ENCODE data around the gene GET4. TPM values are rescaled to one million over a fixed set of nuclear protein-coding genes. Genes with fewer than 3 reads are reported as not detected.
"Not testable (repeated sequence)": the region's sequence is repeated elsewhere in the genome, so short reads cannot be mapped to it uniquely, and the experiment has no call there.

The GET4 gene
- total RNA-seq, 1 experiment from 2014 or later, result 42.0 TPM

- DNase-seq (ENCODE audit: low spot score), result no peak
Observed at GRCh38 chr7:914521-915194, 38.3 kb downstream of the GET4 start.

- no peak for DNase-seq (ENCODE audit: low spot score)
Observed at GRCh38 chr7:915291-916218, 39.2 kb downstream of the GET4 start.

DNA sequence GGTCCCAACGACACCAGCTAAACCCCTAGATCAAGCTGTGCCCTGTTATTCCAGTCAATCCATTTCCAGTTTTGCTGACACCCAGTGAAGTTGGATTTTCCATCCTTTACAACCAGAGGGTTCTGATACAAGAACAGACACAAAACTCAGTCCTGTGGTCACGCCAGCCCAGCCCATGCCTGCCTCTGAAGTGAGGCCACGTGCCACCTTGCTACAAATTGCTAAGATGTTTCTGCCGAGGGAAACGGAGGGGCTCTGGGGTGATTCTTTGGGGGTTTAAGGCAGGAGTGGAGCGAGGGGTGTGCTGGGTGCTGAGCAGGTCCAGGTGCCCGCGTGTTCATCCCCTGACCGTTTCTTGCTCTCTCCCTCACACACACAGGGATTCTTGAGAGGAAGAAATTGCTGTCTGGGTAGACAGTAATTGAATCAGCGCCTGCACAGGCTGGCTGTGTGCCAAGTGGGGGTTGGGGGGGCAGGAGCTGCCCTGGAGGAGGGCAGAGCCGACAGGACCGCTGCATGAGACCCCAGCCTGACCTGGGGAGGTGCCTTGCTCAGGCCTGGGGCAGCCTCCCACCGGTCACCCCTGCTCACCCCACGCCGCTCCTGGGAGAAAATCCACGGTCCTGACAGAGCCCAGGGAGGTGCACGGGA is 40.1 kb downstream of the GET4 start:
- no peak for DNase-seq (ENCODE audit: low spot score)

DNA sequence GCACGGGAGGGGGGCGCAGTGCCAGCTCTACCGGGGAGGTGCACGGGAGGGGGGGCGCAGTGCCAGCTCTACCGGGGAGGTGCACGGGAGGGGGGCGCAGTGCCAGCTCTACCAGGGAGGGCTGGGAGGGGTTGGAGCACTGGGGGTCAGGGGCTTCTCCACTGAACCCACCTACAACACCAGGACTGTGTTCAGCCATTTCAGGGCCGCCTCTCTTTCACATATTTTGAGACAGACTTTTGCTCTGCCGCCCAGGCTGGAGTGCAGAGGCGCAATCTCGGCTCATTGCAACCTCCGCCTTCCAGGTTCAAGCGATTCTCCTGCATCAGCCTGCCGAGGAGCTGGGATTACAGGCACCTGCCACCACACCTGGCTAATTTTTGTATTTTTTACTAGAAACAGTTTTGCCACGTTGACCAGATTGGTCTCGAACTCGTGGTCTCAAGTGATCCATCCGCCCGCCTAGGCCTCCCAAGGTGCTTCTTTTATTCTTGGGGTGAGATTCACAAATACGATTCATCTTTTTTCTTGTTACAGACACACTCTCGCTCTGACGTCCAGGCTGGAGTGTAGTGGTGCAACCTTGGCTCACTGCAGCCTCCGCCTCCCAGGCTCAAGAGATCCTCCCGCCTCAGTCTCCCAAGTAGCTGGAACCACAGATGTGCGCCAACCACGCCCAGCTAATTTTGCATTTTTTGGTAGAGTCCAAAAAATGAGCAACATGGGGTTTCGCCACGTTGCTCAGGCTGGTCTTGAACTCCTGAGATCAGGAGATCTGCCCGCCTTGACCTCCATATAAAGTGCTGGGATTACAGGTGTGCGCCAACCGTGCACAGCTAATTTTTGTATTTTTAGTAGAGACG is 41.1 kb downstream of the GET4 start:
- no peak for DNase-seq (ENCODE audit: low spot score)

DNA sequence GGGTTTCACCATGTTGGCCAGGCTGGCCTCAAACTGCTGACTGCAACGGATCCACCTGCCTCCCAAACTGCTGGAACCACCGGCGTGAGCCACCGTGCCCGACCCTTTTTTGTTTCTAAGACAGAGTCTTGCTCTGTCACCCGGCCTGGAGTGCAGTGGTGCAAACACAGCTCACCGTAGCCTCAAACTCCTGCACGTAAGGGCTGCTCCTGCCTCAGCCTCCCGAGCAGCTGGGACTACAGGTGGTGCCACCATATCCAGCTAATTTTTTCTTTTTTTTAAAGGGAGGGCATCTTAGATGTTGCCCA is 41.7 kb downstream of the GET4 start:
- no peak for DNase-seq (ENCODE audit: low spot score)

DNA sequence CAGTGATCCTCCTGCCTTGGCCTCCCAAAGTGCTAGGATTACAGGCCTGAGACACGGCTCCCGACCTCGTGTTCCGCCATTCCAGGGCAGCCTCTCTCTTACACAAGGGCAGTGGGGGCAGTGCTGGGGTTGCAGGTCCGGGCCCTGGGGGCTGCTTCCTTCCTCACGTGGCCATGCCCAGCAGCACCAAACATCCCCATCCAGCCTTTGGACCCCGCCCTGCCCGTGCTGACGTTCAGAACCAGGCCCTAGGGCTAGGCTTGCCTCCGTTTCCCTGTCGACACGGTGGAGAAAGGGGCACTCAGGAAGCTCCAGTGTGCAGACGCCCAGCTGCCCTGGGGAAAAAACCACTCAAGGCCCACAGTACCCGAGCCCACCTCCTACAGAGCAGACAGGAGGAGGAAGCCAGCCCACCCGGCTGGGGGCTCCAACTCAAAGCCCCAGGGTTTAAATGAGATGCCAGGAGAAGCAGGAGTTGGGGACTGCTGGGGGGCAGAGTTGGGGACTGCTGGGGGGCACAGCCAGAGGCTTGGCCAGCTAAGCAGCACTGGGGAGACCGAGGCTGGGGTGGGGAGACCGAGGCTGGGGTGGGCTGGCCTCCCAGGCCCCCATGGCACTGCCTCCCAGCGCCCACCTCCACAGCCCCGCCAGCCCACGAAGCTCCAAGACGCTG is 42.2 kb downstream of the GET4 start:
- no peak for DNase-seq (ENCODE audit: low spot score)

DNA sequence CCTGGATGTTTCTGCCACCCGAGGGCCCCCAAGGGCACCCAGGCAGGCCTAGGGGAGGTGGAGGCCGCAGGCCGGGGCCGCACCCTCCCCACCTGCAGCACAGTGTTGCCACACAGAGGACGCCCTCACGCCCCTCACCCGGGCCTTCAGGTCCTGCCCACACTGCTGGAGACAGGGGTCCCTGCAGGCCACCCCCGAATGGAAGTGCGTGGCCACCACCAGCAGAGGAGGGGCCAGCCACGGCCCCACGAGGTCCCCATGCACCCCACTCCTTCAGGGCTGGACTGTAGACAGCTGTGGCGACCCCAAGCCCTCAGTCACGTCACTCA is 42.7 kb downstream of the GET4 start:
- no peak for DNase-seq (ENCODE audit: low spot score)

DNA sequence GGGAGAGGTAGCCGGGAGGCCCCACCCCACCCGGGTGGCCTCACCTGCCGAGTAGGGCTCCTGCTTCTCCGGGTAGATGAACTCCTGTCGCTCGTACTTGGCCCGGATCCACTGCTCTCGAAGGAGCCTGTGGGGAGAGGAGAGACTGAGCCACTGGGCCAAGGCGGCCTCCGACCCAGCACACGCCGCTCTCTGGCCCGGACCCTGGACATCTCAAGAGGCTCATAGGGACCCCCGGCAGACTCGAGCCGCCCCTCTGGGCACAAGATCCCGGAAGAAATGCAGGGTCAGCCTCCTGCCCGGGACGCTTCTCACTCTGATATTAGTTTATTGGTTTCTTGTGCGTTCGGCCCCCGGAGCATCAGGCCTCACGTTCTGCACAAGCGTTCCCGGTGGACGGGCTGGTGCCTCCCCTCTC is 43.6 kb downstream of the GET4 start:
- DNase-seq (ENCODE audit: low spot score), result no peak

GRCh38 chr7:920351-921070 is 44.2 kb downstream of the GET4 start:
- DNase-seq (ENCODE audit: low spot score), result no peak

DNA sequence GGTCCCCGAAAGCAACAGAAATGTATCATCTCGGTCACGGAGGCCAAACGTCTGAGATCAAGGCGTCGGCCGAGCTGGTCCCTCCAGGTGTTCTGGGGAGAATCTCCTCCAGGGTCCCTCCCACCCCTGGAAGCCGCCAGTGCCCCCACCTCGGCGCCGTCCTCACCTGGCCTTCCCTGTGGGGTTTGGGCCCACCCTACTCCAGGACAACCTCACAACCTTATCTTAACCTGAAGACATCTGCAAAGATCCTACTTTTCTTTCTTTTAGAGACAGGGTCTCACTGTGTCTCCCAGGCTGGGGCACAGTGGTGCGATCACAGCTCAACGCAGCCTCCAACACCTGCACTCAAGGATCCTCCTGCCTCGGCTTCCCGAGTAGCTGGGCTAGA is 44.7 kb downstream of the GET4 start:
- no peak for DNase-seq (ENCODE audit: low spot score)

DNA sequence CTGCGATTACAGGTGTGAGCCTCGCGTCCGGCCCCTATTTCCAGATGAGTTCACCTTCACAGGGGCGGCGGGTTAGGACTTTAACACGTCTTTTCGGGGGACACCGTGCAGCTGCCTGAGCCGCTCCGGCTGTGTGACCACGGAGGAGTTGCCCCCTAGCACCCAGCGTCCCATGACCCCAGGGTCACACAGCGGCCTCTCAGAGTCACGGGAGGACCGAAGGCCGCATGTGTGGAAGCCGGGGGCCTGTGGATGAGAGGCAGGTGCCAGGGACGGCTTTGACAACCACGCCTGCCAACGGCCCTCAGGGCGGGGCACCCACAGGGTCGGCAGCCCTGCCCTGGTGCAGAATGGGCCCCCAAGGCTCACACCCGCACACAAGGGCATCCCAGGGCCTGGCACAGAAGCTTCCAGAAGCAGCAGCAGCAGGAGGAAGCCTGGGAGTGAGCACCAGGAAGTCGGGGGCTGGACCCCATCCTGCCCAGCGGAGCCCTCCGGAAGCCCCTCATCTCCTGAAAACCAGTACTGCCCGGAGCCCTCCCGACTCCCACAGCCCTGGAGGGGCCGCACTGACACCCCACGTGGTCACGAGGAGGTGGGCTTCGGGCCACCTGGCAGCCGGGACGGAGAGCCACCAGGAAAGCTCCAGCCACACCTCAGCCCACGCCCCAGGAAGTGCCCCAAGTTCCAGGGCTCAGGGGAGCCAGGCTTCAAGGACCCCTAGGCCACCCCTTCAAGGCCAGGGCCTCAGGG is 45.4 kb downstream of the GET4 start:
- DNase-seq (ENCODE audit: low spot score), result no peak

- no peak for DNase-seq (ENCODE audit: low spot score)
Observed at GRCh38 chr7:922334-923107, 46.2 kb downstream of the GET4 start.

- peak; percentile 96 for DNase-seq (ENCODE audit: low spot score)
Observed at GRCh38 chr7:923108-924041, 47.0 kb downstream of the GET4 start.

DNA sequence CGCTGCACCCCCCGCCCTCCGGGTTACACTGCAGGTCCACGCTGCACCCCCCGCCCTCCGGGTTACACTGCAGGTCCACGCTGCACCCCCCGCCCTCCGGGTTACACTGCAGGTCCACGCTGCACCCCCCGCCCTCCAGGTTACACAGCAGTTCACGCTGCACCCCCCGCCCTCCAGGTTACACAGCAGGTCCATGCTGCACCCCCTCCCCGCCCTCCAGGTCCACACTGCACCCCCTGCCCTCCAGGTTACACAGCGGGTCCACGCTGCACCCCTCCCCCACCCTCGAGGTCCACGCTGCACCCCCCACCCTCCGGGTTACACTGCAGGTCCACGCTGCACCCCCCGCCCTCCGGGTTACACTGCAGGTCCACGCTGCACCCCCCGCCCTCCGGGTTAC is 47.7 kb downstream of the GET4 start:
- not testable (repeated sequence) for DNase-seq (ENCODE audit: low spot score)

DNA sequence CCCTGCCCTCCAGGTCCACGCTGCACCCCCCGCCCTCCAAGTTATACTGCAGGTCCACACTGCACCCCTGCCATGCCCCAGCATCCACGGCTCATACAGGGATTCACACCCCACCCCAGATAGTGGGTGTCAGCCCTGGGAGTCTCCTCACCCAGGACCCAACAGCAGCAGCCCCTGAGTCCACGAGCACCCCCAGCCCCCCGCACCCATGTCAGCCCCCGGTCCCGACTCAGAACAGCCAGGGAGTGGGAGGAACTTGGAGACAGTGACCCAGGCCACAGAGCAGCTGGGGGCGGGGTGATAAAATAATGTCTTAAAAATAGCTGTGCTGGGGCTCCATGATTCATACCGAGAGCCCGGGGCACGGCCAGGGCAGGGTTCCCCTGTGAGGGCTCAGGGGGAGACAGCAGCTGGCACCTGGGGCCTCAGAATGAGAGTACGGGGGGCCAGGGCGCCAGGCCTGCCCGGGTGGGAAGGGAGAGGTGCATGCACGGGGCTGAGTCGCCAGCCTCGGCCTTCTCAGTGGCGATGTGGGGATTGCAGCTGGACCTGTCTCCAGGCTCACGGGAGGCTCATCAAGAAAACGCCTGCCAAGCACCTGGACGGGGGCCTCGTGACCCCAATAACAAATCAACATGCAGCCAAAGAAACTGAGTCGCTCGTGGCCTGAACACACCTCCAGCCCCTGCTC is 48.3 kb downstream of the GET4 start:
- DNase-seq (ENCODE audit: low spot score), result no peak

- DNase-seq (ENCODE audit: low spot score), result no peak
Observed at GRCh38 chr7:925601-926000, 49.2 kb downstream of the GET4 start.

Measured in H4 (cell line).